SK-N-SH (cell line): ENCODE results near the gene DEPDC4. TPM values are rescaled to one million over a fixed set of nuclear protein-coding genes. Genes with fewer than 3 reads are reported as not detected.

ENCODE experiments used
- CTCF ChIA-PET: fragments of 300-600, 350-600 bp; formaldehyde crosslinking; extraction: SDS; loops from one replicate; lab custom pipeline; 2021; lab: Yijun Ruan, JAX
- POLR2A ChIA-PET: fragments of 350-600 bp; sonication (Branson Sonifier 250); formaldehyde crosslinking; extraction: SDS; loops from one replicate; lab custom pipeline; 2020; ENCODE audit warnings: antibody characterized with exemption, inconsistent platforms; lab: Yijun Ruan, JAX
- DNase-seq: peaks from one replicate; pipeline ENCODE4 v3.0.0; 2012
- H2AFZ ChIP-seq: fragments of 200-600 bp; sonication (generic); 2 replicates; pipeline ENCODE4 v1.8.1; 2016; ENCODE audit warnings: antibody characterized with exemption, mild to moderate bottlenecking, low read depth
- H3F3A ChIP-seq: fragments of 200-600 bp; sonication (generic); replicated peaks from 2 replicates; pipeline ENCODE3; 2016; ENCODE audit warnings: antibody characterized with exemption, mild to moderate bottlenecking; ENCODE audit not compliant: insufficient read depth
- H3K27ac ChIP-seq, 2 experiments: fragments of 200-500 bp in 1 of 2; fragments of 200-600 bp in 1 of 2; sonication (Bioruptor generic) in 1 of 2; sonication (generic), shearing (Covaris generic) in 1 of 2; 2 replicates each; pipeline versions ENCODE4 v1.5.1 to v1.6.1; 2014 to 2016; ENCODE audit warnings: low read depth in 2 of 2, inconsistent platforms in 1 of 2, low read length in 1 of 2, mild to moderate bottlenecking in 1 of 2, mixed read lengths in 1 of 2
- H3K27me3 ChIP-seq: fragments of 200-600 bp; sonication (generic), shearing (Covaris generic); 2 replicates; pipeline ENCODE4 v1.6.1; 2016; ENCODE audit warnings: mixed run types; ENCODE audit not compliant: insufficient read depth
- H3K36me3 ChIP-seq, 2 experiments: fragments of 200-500 bp in 1 of 2; fragments of 200-600 bp in 1 of 2; sonication (Bioruptor generic) in 1 of 2; sonication (generic) in 1 of 2; replicated peaks in 1 of 2; 2 replicates each; pipeline versions ENCODE3 to v1.5.1; 2014 to 2016; ENCODE audit warnings: low read length in 1 of 2, mild to moderate bottlenecking in 1 of 2; ENCODE audit not compliant: insufficient read depth in 2 of 2, control insufficient read depth in 1 of 2
- H3K4me1 ChIP-seq, 2 experiments: fragments of 200-500 bp in 1 of 2; fragments of 200-600 bp in 1 of 2; sonication (Bioruptor generic) in 1 of 2; sonication (generic), shearing (Covaris generic) in 1 of 2; 2 replicates each; pipeline versions ENCODE4 v1.5.1 to v1.6.1; 2014 to 2016; ENCODE audit warnings: low read depth in 1 of 2, low read length in 1 of 2, mixed run types in 1 of 2; ENCODE audit not compliant: insufficient read depth in 2 of 2, control insufficient read depth in 1 of 2
- H3K4me2 ChIP-seq: fragments of 200-600 bp; sonication (generic), shearing (Covaris generic); 2 replicates; pipeline ENCODE4 v1.6.1; 2017; ENCODE audit warnings: mixed run types
- H3K4me3 ChIP-seq, 2 experiments: fragments of 200-500 bp in 1 of 2; fragments of 200-600 bp in 1 of 2; sonication (Bioruptor generic) in 1 of 2; sonication (generic), shearing (Covaris generic) in 1 of 2; 2 replicates each; pipeline versions ENCODE4 v1.5.1 to v1.8.1; 2014 to 2016; ENCODE audit warnings: low read depth in 2 of 2, inconsistent platforms in 1 of 2, low read length in 1 of 2, mild to moderate bottlenecking in 1 of 2, mixed read lengths in 1 of 2, moderate library complexity in 1 of 2
- H3K79me2 ChIP-seq: fragments of 200-600 bp; sonication (generic); 2 replicates; pipeline ENCODE4 v1.8.1; 2017; ENCODE audit warnings: mild to moderate bottlenecking; ENCODE audit not compliant: insufficient read depth
- H3K9ac ChIP-seq: fragments of 200-600 bp; sonication (generic); 2 replicates; pipeline ENCODE4 v1.6.1; 2017; ENCODE audit warnings: mixed run types
- H3K9me2 ChIP-seq: fragments of 200-600 bp; sonication (generic); 2 replicates; pipeline ENCODE4 v1.6.1; 2017; ENCODE audit warnings: mixed run types
- H3K9me3 ChIP-seq: fragments of 200-600 bp; sonication (generic); 2 replicates; pipeline ENCODE4 v1.6.1; 2017; ENCODE audit warnings: mixed run types, mild to moderate bottlenecking, moderate library complexity
- H4K20me1 ChIP-seq: fragments of 200-600 bp; sonication (generic); 2 replicates; pipeline ENCODE4 v1.6.1; 2017; ENCODE audit warnings: mild to moderate bottlenecking, mixed run types; ENCODE audit not compliant: insufficient read depth
- CHD2 ChIP-seq: fragments of 150-350 bp; IDR thresholded peaks from 2 replicates; pipeline ENCODE4 v1.6.1; 2018; ENCODE audit warnings: low read length; ENCODE audit not compliant: partially characterized antibody
- EP300 ChIP-seq, 2 experiments: IDR thresholded peaks; 2 replicates each; pipeline versions ENCODE4 v1.4.0 to v1.6.1; 2012; ENCODE audit warnings: borderline replicate concordance in 1 of 2, low read depth in 1 of 2, low read length in 1 of 2
- EZH2phosphoT487 ChIP-seq: fragments of 200-600 bp; sonication (generic); IDR thresholded peaks from 2 replicates; pipeline ENCODE4 v1.6.1; 2017; ENCODE audit warnings: low read depth, mixed run types, mild to moderate bottlenecking, antibody characterized with exemption, moderate library complexity, borderline replicate concordance
- FOXM1 ChIP-seq: IDR thresholded peaks from 2 replicates; pipeline ENCODE4 v1.4.0; 2012; ENCODE audit warnings: low read depth, mild to moderate bottlenecking
- GATA2 ChIP-seq: sonication (generic); formaldehyde crosslinking; IDR thresholded peaks from 2 replicates; pipeline ENCODE4 v1.5.0; 2020; ENCODE audit warnings: mild to moderate bottlenecking, missing genetic modification reagents
- JUND ChIP-seq: IDR thresholded peaks from 2 replicates; pipeline ENCODE4 v1.4.0; 2012
- MEF2A ChIP-seq: IDR thresholded peaks from 2 replicates; pipeline ENCODE4 v1.4.0; 2012; ENCODE audit warnings: low read depth, borderline replicate concordance
- NFIC ChIP-seq: IDR thresholded peaks from 2 replicates; pipeline ENCODE4 v1.4.0; 2012; ENCODE audit warnings: borderline replicate concordance
- RAD21 ChIP-seq: IDR thresholded peaks from 2 replicates; pipeline ENCODE4 v1.6.1; 2012; ENCODE audit warnings: mild to moderate bottlenecking, low read length
- RFX5 ChIP-seq: IDR thresholded peaks from 2 replicates; pipeline ENCODE4 v1.6.1; 2012; ENCODE audit warnings: mild to moderate bottlenecking, improper control_type of control experiment, low read length
- RXRA ChIP-seq: IDR thresholded peaks from 2 replicates; pipeline ENCODE4 v1.4.0; 2012; ENCODE audit warnings: low read depth, mild to moderate bottlenecking, borderline replicate concordance
- SIN3A ChIP-seq: IDR thresholded peaks from 2 replicates; pipeline ENCODE4 v1.6.1; 2012; ENCODE audit warnings: low read depth, mild to moderate bottlenecking, low read length, moderate library complexity, borderline replicate concordance
- WGBS: methylation state at CpG from one replicate; pipeline ENCODE4 v1.1.6; 2017; ENCODE audit warnings: low lambda C conversion rate; 5-methylcytosine and 5-hydroxymethylcytosine counted together
- polyA plus RNA-seq, 3 experiments: library from polyadenylated mRNA; depleted of rRNA; stranded (reverse); fragments of >200 nt; gene quantifications; 2 replicates each; pipeline ENCODE4 v1.2.3, GENCODE V29; 2012
- TF ChIP-seq, protein P1 (sequence below): fragments of 150-350 bp; IDR thresholded peaks from 2 replicates; pipeline ENCODE4 v1.6.1; 2017; ENCODE audit warnings: antibody characterized with exemption, low read length, low read depth, borderline replicate concordance
- TF ChIP-seq, protein P2 (sequence below): fragments of 200-600 bp; sonication (generic); IDR thresholded peaks from 2 replicates; pipeline ENCODE4 v1.6.1; 2017; ENCODE audit warnings: antibody characterized with exemption, mild to moderate bottlenecking, moderate library complexity
- TF ChIP-seq, protein P3 (sequence below): IDR thresholded peaks from 2 replicates; pipeline ENCODE4 v1.4.0; 2012; ENCODE audit warnings: low read depth, borderline replicate concordance

Gene DEPDC4
- polyA plus RNA-seq, 1 of the 3 experiments (the other 2 are of a cell fraction), result 0.76 TPM

DNA sequence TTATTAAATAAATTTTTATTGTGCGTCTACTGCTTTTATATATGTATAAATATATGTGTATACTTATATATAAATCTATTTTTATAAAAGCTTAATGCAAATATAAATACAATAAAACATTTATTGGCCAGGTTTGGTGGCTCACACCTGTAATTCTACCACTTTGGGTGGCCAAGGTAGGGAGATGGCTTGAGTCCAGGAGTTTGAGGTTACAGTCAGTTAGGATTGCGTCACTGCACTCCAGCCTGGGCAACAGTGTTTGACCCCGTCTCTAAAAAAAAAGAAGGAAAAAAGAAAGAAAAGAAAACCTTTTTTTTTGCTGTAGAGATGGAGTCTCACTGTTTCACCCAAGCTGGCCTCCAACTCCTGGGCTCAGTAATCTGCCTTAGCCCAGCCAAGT, 45.4 kb downstream of the DEPDC4 start:
- Histone ChIP-seq H4K20me1 (no peaks in the 10 kb centered on the region), H3K9me3 (no peaks in the 10 kb centered on the region), H2AFZ (no peak overlapping the region), H3K27ac (no peak overlapping the region), H3K4me2 (no peak overlapping the region), H3K9ac (no peak overlapping the region), H3K4me3 (no peak overlapping the region), H3K79me2 (no peaks in the 10 kb centered on the region), H3K36me3 (peaks cover 51 to 76% of the 10 kb centered on the region in 2 experiments), H3K9me2 (no peaks in the 10 kb centered on the region), H3F3A (no peaks in the 10 kb centered on the region), H3K27me3 (no peaks in the 10 kb centered on the region), H3K4me1 (no peaks in the 10 kb centered on the region)
- CTCF ChIA-PET, result interaction anchor here (1.0 to 1.3 kb wide), 2 partner anchors 14 to 334 kb away, joined by 4 read pairs; no protein-coding TSS in a partner anchor
- no peak for TF ChIP-seq RFX5
- TF ChIP-seq, protein P1, sequence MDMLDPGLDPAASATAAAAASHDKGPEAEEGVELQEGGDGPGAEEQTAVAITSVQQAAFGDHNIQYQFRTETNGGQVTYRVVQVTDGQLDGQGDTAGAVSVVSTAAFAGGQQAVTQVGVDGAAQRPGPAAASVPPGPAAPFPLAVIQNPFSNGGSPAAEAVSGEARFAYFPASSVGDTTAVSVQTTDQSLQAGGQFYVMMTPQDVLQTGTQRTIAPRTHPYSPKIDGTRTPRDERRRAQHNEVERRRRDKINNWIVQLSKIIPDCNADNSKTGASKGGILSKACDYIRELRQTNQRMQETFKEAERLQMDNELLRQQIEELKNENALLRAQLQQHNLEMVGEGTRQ, result no peak
- TF ChIP-seq RAD21, result no peak
- TF ChIP-seq, protein P2, sequence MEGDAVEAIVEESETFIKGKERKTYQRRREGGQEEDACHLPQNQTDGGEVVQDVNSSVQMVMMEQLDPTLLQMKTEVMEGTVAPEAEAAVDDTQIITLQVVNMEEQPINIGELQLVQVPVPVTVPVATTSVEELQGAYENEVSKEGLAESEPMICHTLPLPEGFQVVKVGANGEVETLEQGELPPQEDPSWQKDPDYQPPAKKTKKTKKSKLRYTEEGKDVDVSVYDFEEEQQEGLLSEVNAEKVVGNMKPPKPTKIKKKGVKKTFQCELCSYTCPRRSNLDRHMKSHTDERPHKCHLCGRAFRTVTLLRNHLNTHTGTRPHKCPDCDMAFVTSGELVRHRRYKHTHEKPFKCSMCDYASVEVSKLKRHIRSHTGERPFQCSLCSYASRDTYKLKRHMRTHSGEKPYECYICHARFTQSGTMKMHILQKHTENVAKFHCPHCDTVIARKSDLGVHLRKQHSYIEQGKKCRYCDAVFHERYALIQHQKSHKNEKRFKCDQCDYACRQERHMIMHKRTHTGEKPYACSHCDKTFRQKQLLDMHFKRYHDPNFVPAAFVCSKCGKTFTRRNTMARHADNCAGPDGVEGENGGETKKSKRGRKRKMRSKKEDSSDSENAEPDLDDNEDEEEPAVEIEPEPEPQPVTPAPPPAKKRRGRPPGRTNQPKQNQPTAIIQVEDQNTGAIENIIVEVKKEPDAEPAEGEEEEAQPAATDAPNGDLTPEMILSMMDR, result no peak
- no peak for TF ChIP-seq EZH2phosphoT487
- TF ChIP-seq EP300 (IDR thresholded peaks at IDR 0.05; ENCODE audit: borderline replicate concordance in 1 of 2, low read depth in 1 of 2, low read length in 1 of 2), result no peak
- TF ChIP-seq JUND, result no peak
- TF ChIP-seq CHD2, result no peak
- TF ChIP-seq RXRA, result no peak
- TF ChIP-seq MEF2A, result no peak
- TF ChIP-seq, protein P3, sequence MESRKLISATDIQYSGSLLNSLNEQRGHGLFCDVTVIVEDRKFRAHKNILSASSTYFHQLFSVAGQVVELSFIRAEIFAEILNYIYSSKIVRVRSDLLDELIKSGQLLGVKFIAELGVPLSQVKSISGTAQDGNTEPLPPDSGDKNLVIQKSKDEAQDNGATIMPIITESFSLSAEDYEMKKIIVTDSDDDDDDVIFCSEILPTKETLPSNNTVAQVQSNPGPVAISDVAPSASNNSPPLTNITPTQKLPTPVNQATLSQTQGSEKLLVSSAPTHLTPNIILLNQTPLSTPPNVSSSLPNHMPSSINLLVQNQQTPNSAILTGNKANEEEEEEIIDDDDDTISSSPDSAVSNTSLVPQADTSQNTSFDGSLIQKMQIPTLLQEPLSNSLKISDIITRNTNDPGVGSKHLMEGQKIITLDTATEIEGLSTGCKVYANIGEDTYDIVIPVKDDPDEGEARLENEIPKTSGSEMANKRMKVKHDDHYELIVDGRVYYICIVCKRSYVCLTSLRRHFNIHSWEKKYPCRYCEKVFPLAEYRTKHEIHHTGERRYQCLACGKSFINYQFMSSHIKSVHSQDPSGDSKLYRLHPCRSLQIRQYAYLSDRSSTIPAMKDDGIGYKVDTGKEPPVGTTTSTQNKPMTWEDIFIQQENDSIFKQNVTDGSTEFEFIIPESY, result no peak
- TF ChIP-seq NFIC, result no peak
- TF ChIP-seq GATA2 (CRISPR knock-in tag), result no peak
- no peak for TF ChIP-seq FOXM1
- TF ChIP-seq SIN3A, result no peak
- 94% methylated on average over 3 of the region's 3 CpGs for WGBS
- no peak for DNase-seq
- POLR2A ChIA-PET, result interaction anchor here (1.1 kb wide), 1 partner anchor 21 kb away, joined by 3 read pairs; the partner anchor contains the start of gene ACTR6
